Left colon (tissue), 2 donors: ENCODE data around the gene NOX4. TPM values are rescaled to one million over a fixed set of nuclear protein-coding genes. Genes with fewer than 3 reads are reported as not detected.

ENCODE experiments used
- ATAC-seq: fragments of 200-7000 bp; cut with Tn5 transposase; one replicate; pipeline ENCODE4 v1.9.1; 2020; ENCODE audit warnings: mild to moderate bottlenecking, moderate library complexity
- DNase-seq, 2 donors: peaks; one replicate each; pipeline ENCODE4 v3.0.0-alpha.2; 2020
- intact Hi-C, 2 donors: fragments of 100-400 bp; cut with DNase I in 1 of 2; cut with micrococcal nuclease in 1 of 2; formaldehyde crosslinking; loops; one replicate each; pipeline versions ENCODE4 v1.11.2 to v1.14.0; 2022; cut with DNase I, micrococcal nuclease
- long read RNA-seq: library from polyadenylated mRNA; unstranded; transcript quantifications from one replicate; pipeline ENCODE4 v2.0.0, GENCODE V29; 2021
- total RNA-seq, 2 donors: library from RNA; stranded (reverse); fragmentation: NEBNext Ultra II Directional; extraction: Animal tissue kit (Norgen Biotek cat#: 25700); gene quantifications; one replicate each; pipeline ENCODE4 v1.2.1, GENCODE V29; 2021
- donor health status: DM: no; HTN: no; CAD: no.
- donor health status: DM: yes; HTN: yes; CAD: no.

Gene NOX4
- total RNA-seq, result under 1 TPM; 0.17 to 0.46 TPM
- long read RNA-seq, result 0 reads

- intact Hi-C loops, result no loop called here
- peak in 1 of 2 donors; percentile 4 for DNase-seq
Observed at GRCh38 chr11:89490981-89491690, at the start of gene NOX4. Gene NOX4, minus strand, starts transcription at chr11:89491375. Its CDS starts 129 bp downstream, at chr11:89491246.

GRCh38 chr11:89540826-89541225 lies 49.7 kb upstream of the NOX4 start:
- DNase-seq (no peak), ATAC-seq (no peak)
- intact Hi-C loops, result no loop called here

More at GRCh38 chr11:89490981-89491690, at the start of gene NOX4:
- ATAC-seq, result no peak

GRCh38 chr11:89537936-89538335 lies 46.8 kb upstream of the NOX4 start:
- no peak for ATAC-seq
- intact Hi-C loops, result no loop called here
- no peak for DNase-seq

- intact Hi-C loops, result no loop called here
- DNase-seq (no peak), ATAC-seq (no peak)
Observed at GRCh38 chr11:89536926-89537325, 45.8 kb upstream of the NOX4 start.

GRCh38 chr11:89535221-89535620 lies 44.0 kb upstream of the NOX4 start:
- ATAC-seq (no peak), DNase-seq (no peak)
- intact Hi-C loops, result no loop called here

- intact Hi-C loops, result no loop called here
- DNase-seq, result no peak
Observed at GRCh38 chr11:89529626-89530380, 38.6 kb upstream of the NOX4 start.

GRCh38 chr11:89521792-89522191 lies 30.6 kb upstream of the NOX4 start:
- no peak for DNase-seq
- intact Hi-C loops, result no loop called here
- no peak for ATAC-seq

More at GRCh38 chr11:89529626-89530380, 38.6 kb upstream of the NOX4 start:
- ATAC-seq, result no peak

- intact Hi-C loops, result no loop called here
- DNase-seq (no peak), ATAC-seq (no peak)
Observed at GRCh38 chr11:89521294-89521693, 30.1 kb upstream of the NOX4 start.

- intact Hi-C loops, result no loop called here
- DNase-seq (no peak), ATAC-seq (no peak)
Observed at GRCh38 chr11:89516496-89516895, 25.3 kb upstream of the NOX4 start.

GRCh38 chr11:89508544-89508943 lies 17.4 kb upstream of the NOX4 start:
- DNase-seq, result no peak
- intact Hi-C loops, result no loop called here
- no peak for ATAC-seq

- intact Hi-C loops, result no loop called here
- no peak for DNase-seq
- ATAC-seq, result no peak
Observed at GRCh38 chr11:89504270-89504669, 13.1 kb upstream of the NOX4 start.

- DNase-seq (no peak), ATAC-seq (no peak)
- intact Hi-C loops, result no loop called here
Observed at GRCh38 chr11:89503422-89503821, 12.2 kb upstream of the NOX4 start.

GRCh38 chr11:89502301-89502700 lies 11.1 kb upstream of the NOX4 start:
- ATAC-seq (no peak), DNase-seq (no peak)
- intact Hi-C loops, result no loop called here

GRCh38 chr11:89500336-89500735 lies 9.2 kb upstream of the NOX4 start:
- no peak for ATAC-seq
- intact Hi-C loops, result no loop called here
- DNase-seq, result no peak

GRCh38 chr11:89498845-89499448 lies 7.8 kb upstream of the NOX4 start:
- DNase-seq (peak in 1 of 2 donors; percentile 10), ATAC-seq (peak; percentile 69)
- intact Hi-C loops, result no loop called here

GRCh38 chr11:89495951-89496350 lies 4.8 kb upstream of the NOX4 start:
- ATAC-seq (no peak), DNase-seq (no peak)
- intact Hi-C loops, result no loop called here

GRCh38 chr11:89493431-89493830 lies 2.3 kb upstream of the NOX4 start:
- intact Hi-C loops, result no loop called here
- no peak for ATAC-seq
- no peak for DNase-seq

- intact Hi-C loops, result no loop called here
- ATAC-seq, result no peak
- no peak for DNase-seq
Observed at GRCh38 chr11:89490602-89490980, 584 bp downstream of the NOX4 start.

GRCh38 chr11:89489930-89490329 lies 1.2 kb downstream of the NOX4 start:
- intact Hi-C loops, result no loop called here
- ATAC-seq (no peak), DNase-seq (no peak)

GRCh38 chr11:89487016-89487415 lies 4.2 kb downstream of the NOX4 start:
- ATAC-seq, result no peak
- intact Hi-C loops, result no loop called here

More at GRCh38 chr11:89487016-89487415, 4.2 kb downstream of the NOX4 start:
- no peak for DNase-seq
